Progenitor cell of endocrine pancreas (in vitro differentiated cells): Measurements from ENCODE around the gene PDPN. TPM values are rescaled to one million over a fixed set of nuclear protein-coding genes. Genes with fewer than 3 reads are reported as not detected.

Experiments
- DNase-seq: peaks from one replicate; pipeline ENCODE4 v3.0.0; 2021; ENCODE audit warnings: low spot score; ENCODE audit not compliant: unreplicated experiment
- H3K27ac Mint-ChIP-seq: 2 replicates; pipeline ENCODE4 v1.8.0; 2021; ENCODE audit warnings: mild to moderate bottlenecking, moderate library complexity, mixed read lengths
- H3K27me3 Mint-ChIP-seq: 2 replicates; pipeline ENCODE4 v1.8.0; 2021; ENCODE audit warnings: mixed read lengths
- H3K36me3 Mint-ChIP-seq: 2 replicates; pipeline ENCODE4 v1.8.0; 2022; ENCODE audit warnings: mixed read lengths; ENCODE audit not compliant: insufficient read depth
- H3K4me1 Mint-ChIP-seq: 2 replicates; pipeline ENCODE4 v1.8.0; 2021; ENCODE audit warnings: low read depth, mixed read lengths
- H3K4me3 Mint-ChIP-seq: 2 replicates; pipeline ENCODE4 v1.8.0; 2021; ENCODE audit warnings: low read depth, mild to moderate bottlenecking, moderate library complexity, mixed read lengths
- H3K9me3 Mint-ChIP-seq: 2 replicates; pipeline ENCODE4 v1.8.0; 2021; ENCODE audit warnings: low read depth, mixed read lengths
- CTCF ChIP-seq: fragments of 200-600 bp; sonication (generic); IDR thresholded peaks from one replicate; pipeline ENCODE4 v1.5.0; 2021; ENCODE audit warnings: antibody characterized with exemption, mild to moderate bottlenecking; ENCODE audit not compliant: unreplicated experiment
- total RNA-seq: library from RNA; stranded (reverse); gene quantifications from 2 replicates; pipeline ENCODE4 v1.2.1, GENCODE V29; 2021

The PDPN gene
- total RNA-seq, 1 donor from 2014 or later, result 9.5 TPM

DNA sequence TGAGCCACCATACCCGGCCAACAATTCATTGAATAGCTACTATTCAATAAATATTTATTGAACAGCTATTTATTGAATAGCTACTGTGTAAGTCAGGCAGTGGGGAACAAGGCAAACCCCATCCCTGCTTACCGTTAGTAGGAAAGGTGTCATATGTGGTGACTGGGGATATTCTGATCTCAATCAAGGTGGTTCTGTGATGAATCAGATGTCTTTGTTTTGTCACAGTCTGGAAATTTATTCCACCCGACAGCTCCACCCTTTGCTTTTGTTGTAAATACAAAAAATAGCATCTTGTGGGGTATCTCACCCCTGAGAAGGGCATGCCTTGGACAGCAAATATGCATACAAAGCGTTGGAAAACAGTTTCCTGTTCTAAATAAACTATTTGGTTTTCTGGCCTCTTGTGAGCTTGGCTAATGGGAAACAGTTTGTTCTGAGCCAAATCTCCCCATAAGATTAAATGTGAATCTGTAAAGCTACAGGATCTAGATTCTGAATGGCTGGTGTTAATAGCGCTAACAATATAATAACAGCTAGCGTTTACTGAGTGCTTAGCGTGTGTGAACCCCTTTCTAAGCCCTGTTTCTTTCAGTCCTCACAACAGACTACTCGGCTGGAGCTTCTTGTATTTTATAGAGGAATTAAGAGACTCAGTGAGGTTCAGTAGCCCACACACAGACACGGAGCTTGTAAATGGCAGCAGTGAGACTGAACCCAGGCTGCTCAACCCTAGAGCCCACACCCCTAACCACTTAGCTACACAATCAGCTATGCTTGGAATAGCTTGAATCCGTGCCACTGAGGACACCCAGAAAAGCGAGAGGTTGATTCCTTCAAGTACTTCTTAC lies 5.5 kb downstream of the PDPN start:
- Mint-ChIP-seq H3K4me3 (no peak overlapping the region), H3K27ac (no peak overlapping the region), H3K4me1 (no peaks in the 10 kb centered on the region), H3K36me3 (no peaks in the 10 kb centered on the region), H3K9me3 (no peaks in the 10 kb centered on the region), H3K27me3 (peaks cover 26% of the 10 kb centered on the region)
- TF ChIP-seq CTCF, result no peak
- no peak for DNase-seq

- no peak for DNase-seq
- Mint-ChIP-seq H3K4me1 (no peaks in the 10 kb centered on the region), H3K9me3 (no peaks in the 10 kb centered on the region), H3K27me3 (peaks cover 14% of the 10 kb centered on the region), H3K4me3 (no peak overlapping the region), H3K36me3 (no peaks in the 10 kb centered on the region), H3K27ac (no peak overlapping the region)
- TF ChIP-seq CTCF, result no peak
These were observed 6.9 kb downstream of the PDPN start for GRCh38 chr1:13590486-13590885.

GRCh38 chr1:13593511-13594131 lies 10.0 kb downstream of the PDPN start:
- no peak for DNase-seq
- Mint-ChIP-seq H3K36me3 (no peaks in the 10 kb centered on the region), H3K4me1 (no peaks in the 10 kb centered on the region), H3K27ac (no peak overlapping the region), H3K9me3 (no peaks in the 10 kb centered on the region), H3K27me3 (peaks cover 16% of the 10 kb centered on the region), H3K4me3 (no peak overlapping the region)
- no peak for TF ChIP-seq CTCF

DNA sequence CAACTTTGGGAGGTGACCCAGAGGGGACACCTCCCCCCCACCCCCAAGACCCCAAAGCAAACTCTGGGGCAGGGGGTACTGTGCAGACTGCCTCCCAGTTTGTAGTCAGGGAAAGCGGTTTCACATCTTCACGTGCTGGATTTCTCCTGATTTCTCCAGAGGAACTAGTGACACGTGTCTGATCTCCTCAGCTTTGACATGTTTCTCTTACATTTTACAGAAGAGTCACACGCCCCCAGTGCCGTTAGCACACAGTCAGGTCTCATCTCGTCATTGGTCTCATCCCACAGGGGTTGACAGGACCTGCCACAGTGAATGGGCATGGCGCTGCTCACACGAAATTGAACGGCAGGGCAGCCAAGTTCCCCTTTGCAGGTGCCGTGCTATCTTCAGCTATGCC lies 11.8 kb downstream of the PDPN start:
- Mint-ChIP-seq H3K4me1 (peaks cover 6% of the 10 kb centered on the region), H3K9me3 (no peaks in the 10 kb centered on the region), H3K27me3 (peaks cover 16% of the 10 kb centered on the region), H3K36me3 (no peaks in the 10 kb centered on the region), H3K27ac (no peak overlapping the region), H3K4me3 (no peak overlapping the region)
- TF ChIP-seq CTCF, result no peak
- DNase-seq, result no peak

DNA sequence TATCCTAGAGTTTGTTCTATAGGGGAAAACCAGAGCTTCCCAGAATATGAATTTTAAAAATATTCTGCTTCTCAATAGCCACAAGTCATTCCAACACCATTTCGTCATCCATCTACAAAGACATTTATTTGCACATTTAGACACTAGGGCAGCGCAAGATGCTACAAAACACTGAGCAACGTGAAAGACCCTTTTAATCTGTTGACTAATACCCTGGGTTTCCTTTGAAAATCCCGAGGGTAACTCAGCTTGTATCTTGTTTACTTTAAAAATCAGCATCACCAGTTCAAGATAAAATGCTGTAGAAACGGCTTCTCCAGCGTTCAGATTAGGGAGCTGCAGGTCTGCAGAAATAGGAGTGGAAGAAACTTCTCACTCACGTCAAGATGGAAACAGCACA lies 13.5 kb downstream of the PDPN start:
- H3K27ac Mint-ChIP-seq, result no peak overlapping the region
- H3K9me3 Mint-ChIP-seq, result no peaks in the 10 kb centered on the region
- H3K36me3 Mint-ChIP-seq, result no peaks in the 10 kb centered on the region
- no peak overlapping the region for H3K4me3 Mint-ChIP-seq
- peaks cover 16% of the 10 kb centered on the region for H3K27me3 Mint-ChIP-seq
- no peak for TF ChIP-seq CTCF
- no peak for DNase-seq
- H3K4me1 Mint-ChIP-seq, result peaks cover 13% of the 10 kb centered on the region
